ENCODE measurements around the gene PLGLB1.
"Not testable (repeated sequence)": the region's sequence is repeated elsewhere in the genome, so short reads cannot be mapped to it uniquely, and the experiment has no call there.

The PLGLB1 gene

DNA sequence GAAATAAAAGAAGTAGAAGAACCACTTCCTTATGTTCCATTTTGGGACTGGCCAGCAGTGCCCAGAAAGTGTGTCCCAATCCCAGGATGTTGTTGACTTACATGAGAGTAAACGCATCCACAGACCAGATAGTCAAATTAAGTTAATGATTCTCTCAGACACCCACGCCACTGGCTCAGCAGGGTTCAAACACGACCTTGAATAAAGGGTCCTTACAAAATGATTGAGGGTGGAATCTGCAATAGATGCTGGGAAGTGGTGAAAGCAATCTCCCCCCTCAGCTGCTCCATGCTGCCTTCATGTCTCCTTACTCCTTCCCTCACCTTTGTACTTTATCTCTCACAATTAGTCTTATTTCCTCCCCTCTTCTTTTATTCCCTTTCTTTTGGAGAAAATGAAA lies at the start of gene PLGLB1:
Gene PLGLB1, minus strand, starts transcription at position 101 of the 400 bp plus-strand sequence. Its CDS starts 61 bp downstream, at position 40.
- DNase-seq (ENCODE audit: low read depth in 2 of 2): not testable (repeated sequence)

DNA sequence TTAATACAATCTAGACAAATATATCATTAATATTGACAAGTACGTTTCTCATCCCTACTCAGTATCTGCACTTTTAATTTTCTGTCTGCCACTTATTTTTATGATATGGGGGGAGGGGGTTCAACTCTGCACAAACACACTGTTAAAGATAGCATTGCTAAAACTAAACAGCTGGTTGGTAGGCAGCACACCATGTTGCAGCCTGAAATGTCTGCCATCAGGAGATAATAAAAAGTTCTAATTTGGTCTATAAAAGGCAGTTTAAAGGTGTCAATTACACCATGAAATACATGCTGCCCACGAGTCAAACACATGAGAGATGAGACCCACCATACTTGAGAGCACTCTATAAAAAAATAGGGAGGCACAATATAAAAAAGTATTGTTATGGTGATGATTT lies 42.7 kb upstream of the PLGLB1 start:
- not testable (repeated sequence) for DNase-seq (ENCODE audit: low read depth in 2 of 2)

DNA sequence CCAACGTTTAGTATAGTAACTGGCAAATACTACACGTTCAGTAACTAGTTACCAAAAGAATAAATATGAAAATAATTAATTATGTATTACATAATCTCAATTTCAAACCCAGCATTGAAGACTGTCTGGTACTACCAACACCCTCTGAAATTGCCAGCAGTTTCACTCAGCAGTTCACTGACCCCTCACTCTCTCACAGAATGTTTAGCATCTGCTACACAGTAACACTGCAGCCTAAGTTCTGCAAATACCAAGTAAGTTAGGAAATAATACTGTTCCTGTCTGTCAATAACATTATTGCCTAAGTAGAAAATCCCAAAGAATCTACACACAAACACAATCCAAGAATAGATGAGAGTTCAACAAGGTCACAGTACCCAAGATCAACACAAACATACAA lies 41.8 kb upstream of the PLGLB1 start:
- not testable (repeated sequence) for DNase-seq (ENCODE audit: low read depth in 2 of 2)

DNA sequence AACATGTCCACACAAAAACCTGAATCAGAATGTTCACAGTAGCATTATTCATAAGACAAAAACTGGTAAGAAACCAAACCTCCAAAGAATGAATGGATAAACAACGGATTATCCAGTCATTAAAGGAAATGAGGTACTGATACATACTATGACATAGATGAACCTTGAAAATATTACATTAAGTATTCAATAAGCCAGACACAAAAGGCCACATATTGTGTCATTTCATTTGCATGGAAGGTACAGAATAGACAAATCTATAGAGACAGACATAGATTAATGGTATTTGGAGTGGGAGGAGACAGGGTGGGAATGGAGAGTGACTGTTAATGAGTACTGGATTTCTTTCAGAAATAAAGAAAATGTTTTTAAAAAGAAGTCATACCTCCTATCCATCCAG lies 39.9 kb upstream of the PLGLB1 start:
- not testable (repeated sequence) for DNase-seq (ENCODE audit: low read depth in 2 of 2)

DNA sequence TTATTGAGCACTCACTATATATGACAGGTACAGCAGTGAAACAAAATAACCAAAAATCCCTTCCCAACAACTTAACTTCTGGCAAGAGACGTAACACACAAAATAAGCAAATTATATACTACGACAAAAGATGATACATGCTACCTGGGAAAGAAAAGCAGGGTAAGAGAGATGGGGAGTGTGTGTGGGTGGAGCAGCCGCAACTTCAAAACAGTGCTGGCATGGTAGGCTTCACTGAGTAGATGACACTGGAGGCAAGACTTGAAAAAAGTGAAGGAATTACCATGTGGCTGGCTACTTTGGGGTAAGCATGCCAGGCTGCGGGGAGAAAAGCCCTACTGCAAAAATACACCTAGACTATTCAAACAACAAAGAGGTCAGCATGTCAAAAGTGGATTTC lies 36.0 kb upstream of the PLGLB1 start:
- peak in 1 of 2 donors; percentile 1 for DNase-seq (ENCODE audit: low read depth in 2 of 2)

DNA sequence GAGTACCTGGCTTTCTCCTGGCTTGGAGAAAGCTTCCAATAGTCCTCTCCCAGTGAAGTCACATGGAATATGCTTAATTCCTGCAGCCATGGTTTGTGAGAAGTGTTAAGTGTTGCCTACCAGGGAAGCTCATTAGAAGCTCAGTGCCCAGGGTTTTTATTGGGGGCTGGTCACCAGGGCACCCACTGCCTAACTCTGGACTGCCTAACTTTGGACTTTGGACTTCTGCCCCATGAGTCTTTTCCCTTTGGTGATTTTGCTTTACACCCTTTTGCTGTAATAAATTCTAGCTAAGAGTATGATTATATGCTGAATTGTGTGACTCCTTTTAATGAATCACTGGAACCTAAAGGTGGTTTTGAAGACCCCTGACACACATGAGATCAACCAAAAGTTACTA lies 35.2 kb upstream of the PLGLB1 start:
- not testable (repeated sequence) for DNase-seq (ENCODE audit: low read depth in 2 of 2)

DNA sequence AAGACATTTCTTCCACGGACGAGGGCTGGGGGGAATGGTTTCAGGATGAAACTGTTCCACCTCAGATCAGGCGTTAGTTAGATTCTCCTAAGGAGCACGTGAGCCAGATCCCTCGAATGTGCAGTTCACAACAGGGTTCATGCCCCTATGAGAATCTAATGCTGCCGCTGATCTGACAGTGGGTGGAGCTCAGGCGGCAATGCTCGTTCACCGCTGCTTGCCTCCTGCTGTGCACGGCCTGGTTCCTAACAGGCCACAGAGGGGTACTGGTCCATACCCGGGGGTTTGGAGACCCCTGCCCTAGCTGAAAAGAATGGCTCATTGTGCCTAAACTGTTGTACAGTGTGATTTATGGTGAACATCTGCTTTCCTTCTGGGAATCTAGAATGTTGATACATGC lies 34.8 kb upstream of the PLGLB1 start:
- not testable (repeated sequence) for DNase-seq (ENCODE audit: low read depth in 2 of 2)

DNA sequence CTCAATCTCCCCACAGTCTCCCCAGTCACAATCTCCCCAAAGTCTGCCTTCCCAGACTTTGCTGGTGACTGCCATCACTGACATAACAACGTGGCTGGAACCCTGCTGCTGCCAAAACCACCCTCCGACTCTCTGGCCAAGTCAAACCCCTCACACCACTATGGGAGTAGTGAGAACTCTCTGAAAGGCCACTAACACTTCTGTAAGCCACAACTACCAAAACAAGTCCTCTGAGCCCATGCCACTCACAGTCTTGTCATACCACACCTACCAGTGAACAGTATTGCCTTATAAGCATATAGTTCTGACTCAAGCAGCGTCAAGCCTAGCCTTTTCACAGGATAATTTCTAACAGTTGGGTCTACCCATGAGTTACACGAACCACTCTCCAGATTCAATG lies 32.7 kb upstream of the PLGLB1 start:
- not testable (repeated sequence) for DNase-seq (ENCODE audit: low read depth in 2 of 2)

DNA sequence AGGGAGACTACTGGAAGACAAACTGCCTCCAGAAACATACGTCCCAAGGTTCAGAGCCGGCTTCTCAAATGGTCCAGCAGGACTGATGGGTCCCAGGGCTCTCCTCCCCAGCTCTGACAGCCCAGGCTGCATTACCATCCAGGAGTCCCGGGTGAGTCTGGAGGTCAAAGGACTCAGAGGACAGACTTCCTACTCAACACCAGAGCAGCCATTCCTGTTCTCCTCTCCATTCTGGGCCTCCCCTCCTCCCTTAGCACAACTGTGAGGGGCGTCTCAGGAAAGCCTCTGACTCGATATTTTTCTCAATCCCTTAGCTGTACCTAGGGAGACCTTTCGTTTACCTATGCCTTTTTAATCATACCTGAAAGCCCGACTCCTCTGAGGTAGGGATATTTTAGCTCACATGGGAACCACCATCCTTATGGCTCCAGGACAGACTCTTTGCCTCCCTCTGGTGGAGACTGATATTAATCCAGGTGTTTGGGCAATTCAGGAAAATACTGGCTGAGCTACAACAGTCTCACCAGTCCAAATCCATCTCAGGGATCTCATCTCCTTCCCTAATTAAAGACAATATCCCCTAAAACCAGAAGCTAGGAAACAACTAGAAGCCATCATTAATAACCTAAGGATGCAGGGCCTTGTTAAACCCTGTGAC lies 19.8 kb upstream of the PLGLB1 start:
- peak in 1 of 2 donors; percentile 6 for DNase-seq (ENCODE audit: low read depth in 2 of 2)

DNA sequence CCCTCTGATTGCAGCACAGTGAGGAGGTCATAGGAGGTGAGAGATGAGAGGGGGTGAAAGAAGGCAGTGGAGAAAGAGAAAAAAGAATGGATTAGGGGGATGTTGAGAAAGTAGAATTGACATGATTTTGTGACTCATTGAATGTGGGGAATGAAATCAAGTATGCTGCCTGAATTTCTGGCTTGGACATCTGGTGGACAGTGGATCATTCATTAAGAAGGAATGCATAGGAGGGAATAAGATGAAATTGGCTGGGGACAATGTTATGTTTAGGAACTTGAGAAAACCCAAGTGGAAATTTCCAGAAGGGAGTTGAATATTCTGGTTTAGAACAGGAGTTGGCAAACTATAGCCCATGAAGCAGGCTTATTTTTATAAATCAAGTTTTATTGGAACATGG lies 7.0 kb upstream of the PLGLB1 start:
- not testable (repeated sequence) for DNase-seq (ENCODE audit: low read depth in 2 of 2)

DNA sequence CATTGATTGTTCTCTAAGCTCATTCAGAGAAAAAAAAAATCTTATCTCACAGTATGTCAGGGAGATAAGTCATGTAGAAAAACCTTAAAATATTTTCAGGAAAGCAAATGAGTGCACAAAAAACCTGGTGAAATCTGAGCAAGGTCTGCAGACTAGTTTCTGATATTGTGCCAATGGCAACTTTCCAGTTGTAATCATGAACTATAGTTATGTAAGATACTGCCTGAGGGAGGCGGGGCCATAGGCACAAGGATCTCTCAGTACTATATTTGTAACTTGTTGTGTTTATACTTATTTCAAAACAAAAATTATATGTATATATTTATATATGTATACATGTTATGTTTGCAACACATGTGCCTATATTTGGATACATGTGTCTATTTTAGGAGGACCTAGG lies 5.2 kb upstream of the PLGLB1 start:
- DNase-seq (ENCODE audit: low read depth in 2 of 2): not testable (repeated sequence)

DNA sequence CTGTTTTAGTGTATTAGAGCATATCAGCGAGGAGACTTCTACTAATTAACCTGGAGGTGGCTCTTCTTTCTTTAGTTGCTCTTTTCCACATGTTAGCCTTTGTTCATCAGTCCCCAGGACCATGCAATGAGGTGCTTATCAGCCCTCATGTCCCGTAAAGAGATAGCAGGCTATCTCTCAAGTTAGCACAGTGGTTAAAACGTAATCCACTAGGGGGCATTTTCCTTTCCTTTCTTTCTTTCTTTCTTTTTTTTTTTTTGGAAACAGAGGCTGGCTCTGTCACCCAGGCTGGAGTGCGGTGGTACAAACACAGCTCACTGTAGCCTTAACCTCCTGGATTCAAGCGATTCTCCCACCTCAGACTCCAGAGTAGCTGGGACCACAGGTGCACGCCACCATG lies 4.3 kb upstream of the PLGLB1 start:
- not testable (repeated sequence) for DNase-seq (ENCODE audit: low read depth in 2 of 2)

DNA sequence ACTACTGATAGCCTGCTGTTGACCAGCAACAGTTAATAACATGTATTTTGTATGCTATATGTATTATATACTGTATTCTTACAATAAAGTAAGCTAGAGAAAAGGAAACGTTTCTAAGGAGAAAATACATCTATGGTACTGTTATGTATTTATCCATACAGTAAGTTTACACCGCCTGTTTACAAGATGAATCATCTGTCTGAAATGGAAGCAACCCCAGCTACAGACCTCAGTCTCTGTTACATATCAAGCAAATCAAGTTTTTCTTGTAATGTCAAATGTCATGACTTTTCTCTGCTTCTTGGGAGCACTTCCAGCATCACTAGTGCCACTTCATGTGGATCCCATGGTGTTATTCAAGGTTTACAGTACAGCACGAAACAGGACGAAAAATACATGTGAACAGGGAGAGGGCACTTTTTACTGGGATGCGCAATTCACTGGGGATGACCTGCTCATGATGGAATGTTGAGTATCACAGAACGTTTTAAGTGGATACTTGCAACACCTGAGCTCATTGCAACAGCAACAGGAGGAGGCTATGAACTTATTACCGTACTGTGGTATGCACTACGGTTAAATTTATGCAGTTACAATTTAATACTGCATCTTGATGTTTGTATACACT lies 2.5 kb upstream of the PLGLB1 start:
- not testable (repeated sequence) for DNase-seq (ENCODE audit: low read depth in 2 of 2)

DNA sequence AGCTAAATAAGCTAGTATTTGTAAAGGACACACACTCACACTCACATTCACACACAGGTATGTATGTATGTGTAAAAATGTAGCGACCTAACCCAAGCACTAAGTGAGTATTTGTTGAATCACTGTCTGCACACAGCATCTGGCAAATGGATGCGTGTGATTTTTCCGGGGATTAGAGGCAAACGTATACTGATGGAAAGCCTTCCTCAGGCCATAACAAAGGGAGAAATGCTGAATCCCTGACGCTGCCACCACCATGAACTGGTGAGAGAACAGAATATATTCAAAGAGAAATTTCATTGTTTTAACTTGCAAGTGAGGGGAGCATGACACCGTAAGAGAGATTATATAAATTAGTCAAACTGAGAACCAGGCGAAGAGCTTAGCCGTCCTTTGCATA lies 601 bp downstream of the PLGLB1 start:
- not testable (repeated sequence) for DNase-seq (ENCODE audit: low read depth in 2 of 2)

DNA sequence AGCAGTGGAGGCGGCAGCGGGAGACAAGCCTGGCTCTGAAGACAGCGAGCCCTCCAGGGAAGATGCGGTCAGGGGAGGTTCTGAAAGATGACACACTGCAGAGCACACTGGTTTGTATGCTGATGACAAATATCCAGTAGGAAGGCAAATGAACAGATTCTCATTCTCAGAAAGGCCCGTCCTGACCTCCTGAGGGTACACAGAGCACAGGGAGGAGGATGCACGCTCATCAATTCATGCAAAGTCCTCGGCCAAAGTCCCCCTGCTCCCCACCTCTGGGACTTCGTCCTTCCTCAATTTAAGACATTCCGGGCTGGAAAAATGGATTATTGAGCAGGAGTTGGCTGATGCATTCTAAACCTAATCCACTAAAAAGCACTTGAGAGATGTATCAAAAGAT lies 2.6 kb downstream of the PLGLB1 start:
- not testable (repeated sequence) for DNase-seq (ENCODE audit: low read depth in 2 of 2)

DNA sequence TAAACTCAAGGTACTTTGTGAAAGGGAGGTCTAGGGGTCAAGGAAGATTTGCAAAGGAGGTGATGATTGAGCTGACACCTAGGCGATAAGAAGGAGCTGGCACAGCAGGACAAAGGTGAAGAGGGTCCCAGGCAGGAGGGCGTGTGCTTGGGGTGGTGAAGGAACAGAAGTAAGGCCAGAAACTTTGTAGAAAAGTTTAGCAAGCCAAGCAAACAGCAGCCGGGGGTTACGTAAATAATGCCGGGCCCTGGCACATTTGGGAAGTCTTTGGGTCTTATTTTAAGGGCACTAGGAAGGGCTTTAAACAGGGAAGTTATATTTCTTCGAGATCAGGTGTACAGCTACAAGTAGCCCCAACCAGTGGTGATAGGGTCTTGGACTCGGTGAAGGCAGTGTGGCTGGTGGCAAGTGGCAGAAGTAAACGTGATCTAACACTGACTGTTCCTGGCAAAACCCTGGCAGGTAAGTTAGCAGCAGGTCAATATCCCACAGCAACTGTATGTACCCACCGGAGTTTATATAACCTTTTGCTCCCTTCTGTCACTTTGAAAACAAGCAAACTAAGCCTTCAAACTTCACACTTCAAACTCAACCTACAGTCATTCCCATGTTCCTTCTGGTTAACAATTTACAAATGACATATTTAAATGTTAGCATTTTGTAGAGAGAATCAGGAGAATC lies 7.0 kb downstream of the PLGLB1 start:
- DNase-seq (ENCODE audit: low read depth in 2 of 2): not testable (repeated sequence)

DNA sequence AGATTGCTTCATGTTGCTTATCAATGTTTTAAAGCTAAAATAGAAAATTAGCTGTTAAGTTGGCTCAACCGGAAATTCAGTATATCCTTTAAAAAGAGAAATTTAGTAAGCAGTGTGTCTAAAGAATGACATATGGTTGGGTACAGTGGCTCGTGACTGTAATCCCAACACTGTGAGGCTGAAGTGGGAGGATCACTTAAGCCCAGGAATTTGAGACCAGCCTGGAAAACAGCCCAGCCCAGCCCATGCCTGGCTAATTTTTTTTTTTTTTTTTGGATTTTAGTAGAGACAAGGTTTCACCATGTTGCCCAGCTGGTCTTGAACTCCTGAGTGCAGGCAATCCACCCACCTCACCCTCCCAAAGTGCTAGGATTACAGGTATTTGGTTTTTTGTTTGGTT lies 17.2 kb downstream of the PLGLB1 start:
- DNase-seq (ENCODE audit: low read depth in 2 of 2): not testable (repeated sequence)

Data from activated CD4-positive, alpha-beta T cell treated with anti-CD3 and anti-CD28 coated beads for 24 hours (primary cell).